C4-2B (cell line): ENCODE data around the gene MT1HL1.
"Not testable (repeated sequence)": the region's sequence is repeated elsewhere in the genome, so short reads cannot be mapped to it uniquely, and the experiment has no call there.

Source experiments
- H3K27ac ChIP-seq: fragments of 450-650 bp; 2 replicates; pipeline ENCODE4 v1.5.1; 2017
- ZFX ChIP-seq: fragments of 450-650 bp; IDR thresholded peaks from 2 replicates; pipeline ENCODE4 v1.6.1; 2017
- TF ChIP-seq, protein P1 (sequence below): fragments of 450-650 bp; conservative IDR thresholded peaks from 2 replicates; pipeline ENCODE4 v1.5.1; 2017; ENCODE audit warnings: mild to moderate bottlenecking

The MT1HL1 gene

DNA sequence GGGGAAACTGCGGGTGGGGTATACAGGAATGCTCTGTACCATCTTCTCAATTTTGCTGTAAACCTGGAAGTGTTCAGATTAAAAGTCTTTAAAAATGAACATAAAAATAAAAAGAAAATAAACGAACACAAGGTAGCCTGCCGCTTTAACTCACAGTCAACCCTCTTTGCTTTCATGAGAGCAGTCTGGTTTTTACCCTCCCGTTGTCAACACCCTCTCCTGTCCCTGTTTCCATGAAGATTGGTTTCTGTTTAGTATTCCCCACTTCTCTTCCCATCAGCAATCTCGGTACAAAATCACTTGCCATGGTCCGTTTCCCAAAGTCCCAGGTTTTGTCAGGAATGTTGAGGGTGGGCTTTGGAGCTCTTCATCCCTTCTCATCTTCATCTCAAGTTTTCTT lies 28.8 kb downstream of the MT1HL1 start:
- TF ChIP-seq, protein P1, sequence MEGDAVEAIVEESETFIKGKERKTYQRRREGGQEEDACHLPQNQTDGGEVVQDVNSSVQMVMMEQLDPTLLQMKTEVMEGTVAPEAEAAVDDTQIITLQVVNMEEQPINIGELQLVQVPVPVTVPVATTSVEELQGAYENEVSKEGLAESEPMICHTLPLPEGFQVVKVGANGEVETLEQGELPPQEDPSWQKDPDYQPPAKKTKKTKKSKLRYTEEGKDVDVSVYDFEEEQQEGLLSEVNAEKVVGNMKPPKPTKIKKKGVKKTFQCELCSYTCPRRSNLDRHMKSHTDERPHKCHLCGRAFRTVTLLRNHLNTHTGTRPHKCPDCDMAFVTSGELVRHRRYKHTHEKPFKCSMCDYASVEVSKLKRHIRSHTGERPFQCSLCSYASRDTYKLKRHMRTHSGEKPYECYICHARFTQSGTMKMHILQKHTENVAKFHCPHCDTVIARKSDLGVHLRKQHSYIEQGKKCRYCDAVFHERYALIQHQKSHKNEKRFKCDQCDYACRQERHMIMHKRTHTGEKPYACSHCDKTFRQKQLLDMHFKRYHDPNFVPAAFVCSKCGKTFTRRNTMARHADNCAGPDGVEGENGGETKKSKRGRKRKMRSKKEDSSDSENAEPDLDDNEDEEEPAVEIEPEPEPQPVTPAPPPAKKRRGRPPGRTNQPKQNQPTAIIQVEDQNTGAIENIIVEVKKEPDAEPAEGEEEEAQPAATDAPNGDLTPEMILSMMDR, result no peak
- TF ChIP-seq ZFX, result no peak
- H3K27ac ChIP-seq, result no peak overlapping the region

DNA sequence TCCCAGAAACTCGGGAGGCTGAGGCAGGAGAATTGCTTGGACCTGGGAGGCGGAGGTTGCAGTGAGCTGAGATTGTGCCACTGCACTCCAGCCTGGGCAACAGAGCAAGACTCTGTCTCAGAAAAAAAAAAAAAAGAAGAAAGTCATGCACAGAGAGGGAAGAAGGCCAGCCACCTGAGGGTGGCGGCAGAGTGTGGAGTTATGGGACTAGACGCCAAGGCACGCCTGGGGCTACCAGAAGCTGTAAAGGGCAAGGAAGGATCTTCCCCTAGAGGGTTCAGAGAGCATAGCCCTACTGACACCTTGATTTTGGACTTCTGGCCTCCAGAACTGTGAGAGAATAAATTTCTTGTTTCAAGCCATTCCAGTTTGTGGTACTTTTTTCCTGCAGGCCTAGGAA lies 30.2 kb downstream of the MT1HL1 start:
- not testable (repeated sequence) for H3K27ac ChIP-seq

DNA sequence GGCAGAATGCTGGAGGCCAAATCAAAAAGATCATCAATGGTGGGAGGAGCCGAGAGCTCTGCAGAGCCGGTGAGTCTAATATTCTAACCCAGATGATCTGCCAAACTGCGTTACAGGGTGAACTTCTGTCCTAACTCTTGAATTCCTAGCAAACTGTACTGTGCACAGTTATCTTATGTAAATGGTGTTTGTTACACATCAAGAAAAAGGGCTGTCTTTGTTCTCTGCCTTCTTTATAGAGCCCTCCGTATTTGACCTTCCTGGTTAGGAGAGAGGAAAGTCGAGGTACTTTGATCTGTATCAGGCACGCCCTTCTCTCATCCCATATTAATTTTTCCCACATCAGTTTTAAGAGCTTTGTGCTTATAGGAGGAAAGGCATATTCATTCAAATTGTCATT lies 37.6 kb downstream of the MT1HL1 start:
- no peak overlapping the region for H3K27ac ChIP-seq
- TF ChIP-seq, protein P1, result no peak
- TF ChIP-seq ZFX, result no peak

DNA sequence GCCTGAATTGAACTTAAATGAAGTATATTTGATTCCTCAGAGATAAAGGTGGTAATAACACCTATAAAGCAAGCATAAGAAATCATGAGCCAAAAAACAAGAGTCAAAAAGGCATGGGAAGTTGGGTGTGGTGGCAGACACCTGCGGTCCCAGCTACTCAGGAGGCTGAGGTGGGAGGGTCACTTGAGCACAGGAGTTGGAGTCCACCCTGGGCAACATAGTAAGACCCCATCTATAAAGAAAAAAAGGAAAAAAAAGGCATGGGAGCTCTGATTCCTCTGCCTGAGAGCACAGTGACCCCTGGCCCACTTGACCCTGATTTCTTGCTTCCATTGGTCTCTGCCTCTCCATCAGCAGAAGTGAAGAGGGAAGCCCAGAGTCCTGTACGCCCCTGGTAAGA lies 40.3 kb downstream of the MT1HL1 start:
- no peak overlapping the region for H3K27ac ChIP-seq
- TF ChIP-seq, protein P1, result no peak
- TF ChIP-seq ZFX, result no peak

DNA sequence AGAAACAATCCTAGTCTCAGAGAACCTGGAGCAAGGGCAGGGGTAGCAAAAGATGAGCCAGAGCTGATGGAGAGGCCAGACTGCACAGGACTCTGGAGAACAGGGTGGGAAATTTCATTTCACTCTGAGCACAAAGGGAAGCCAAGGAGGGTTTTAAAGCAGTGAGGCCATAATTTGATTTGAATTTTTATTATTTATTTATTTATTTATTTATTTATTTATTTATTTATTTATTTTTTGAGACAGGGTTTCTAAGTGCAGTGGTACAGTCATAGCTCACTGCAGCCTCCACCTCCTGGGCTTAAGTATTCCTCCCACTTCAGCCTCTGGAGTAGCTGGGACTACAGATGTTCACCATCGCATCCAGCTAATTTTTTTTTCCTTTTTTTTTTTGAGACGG lies 45.1 kb downstream of the MT1HL1 start:
- TF ChIP-seq, protein P1, result no peak
- TF ChIP-seq ZFX, result no peak
- H3K27ac ChIP-seq, result no peak overlapping the region

DNA sequence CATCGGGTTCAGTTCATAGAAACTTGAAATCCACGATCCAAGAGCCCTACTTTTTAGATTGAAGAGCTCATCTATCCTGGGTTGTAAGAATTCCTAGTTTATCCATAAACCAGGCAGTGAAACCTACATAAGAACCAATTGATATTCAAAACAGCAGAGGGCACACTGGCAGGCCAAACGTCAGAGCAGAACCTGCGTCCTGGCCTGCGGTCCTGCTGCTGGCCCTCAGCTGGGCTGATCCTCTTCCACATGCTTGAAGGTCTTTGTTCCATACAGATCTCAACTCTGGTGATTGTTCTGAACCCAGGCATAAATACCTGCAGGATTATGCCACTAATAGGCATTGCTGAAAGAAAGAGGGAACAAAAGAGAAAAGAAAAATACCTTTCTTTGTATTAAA lies 47.0 kb downstream of the MT1HL1 start:
- TF ChIP-seq, protein P1, result no peak
- TF ChIP-seq ZFX, result no peak
- no peak overlapping the region for H3K27ac ChIP-seq
